BE2C (cell line): ENCODE results near the gene KIF23.

Source experiments
- DNase-seq: peaks from one replicate; pipeline ENCODE4 v3.0.0-alpha.2; 2020
- H3K27me3 ChIP-seq: fragments of 250-450 bp; sonication (Bioruptor Pico); 2 replicates; pipeline ENCODE4 v1.5.1; 2020; ENCODE audit warnings: mild to moderate bottlenecking
- H3K36me3 ChIP-seq: fragments of 250-450 bp; sonication (Bioruptor Pico); 2 replicates; pipeline ENCODE4 v1.5.1; 2020; ENCODE audit warnings: mild to moderate bottlenecking
- H3K4me1 ChIP-seq: fragments of 250-450 bp; sonication (Bioruptor Pico); 2 replicates; pipeline ENCODE4 v1.5.1; 2020
- H3K4me3 ChIP-seq: 2 replicates; pipeline ENCODE4 v1.5.1; 2011; ENCODE audit warnings: low read depth, low read length
- H3K9me3 ChIP-seq: fragments of 250-450 bp; sonication (Bioruptor Pico); 2 replicates; pipeline ENCODE4 v1.5.1; 2020
- CTCF ChIP-seq: IDR thresholded peaks from 2 replicates; pipeline ENCODE4 v1.5.1; 2012; ENCODE audit warnings: mild to moderate bottlenecking, low read depth, low read length

Gene KIF23

GRCh38 chr15:69480932-69481331 is 66.8 kb downstream of the KIF23 start:
- Histone ChIP-seq H3K36me3 (no peaks in the 10 kb centered on the region), H3K9me3 (no peaks in the 10 kb centered on the region), H3K4me1 (peaks cover 3% of the 10 kb centered on the region; the same call in 1 of the 2 replicates), H3K27me3 (no peaks in the 10 kb centered on the region), H3K4me3 (no peak overlapping the region)
- no peak for DNase-seq
- no peak for TF ChIP-seq CTCF

GRCh38 chr15:69482686-69483256 is 68.6 kb downstream of the KIF23 start:
- no peaks in the 10 kb centered on the region for H3K9me3 ChIP-seq
- peaks cover 3% of the 10 kb centered on the region; the same call in 1 of the 2 replicates for H3K4me1 ChIP-seq
- H3K36me3 ChIP-seq = no peaks in the 10 kb centered on the region
- DNase-seq = peak; percentile 60
- H3K27me3 ChIP-seq = no peaks in the 10 kb centered on the region
- TF ChIP-seq CTCF = no peak
- no peak overlapping the region for H3K4me3 ChIP-seq

- H3K4me3 ChIP-seq = no peak overlapping the region
- DNase-seq = no peak
- H3K9me3 ChIP-seq = no peaks in the 10 kb centered on the region
- no peaks in the 10 kb centered on the region for H3K36me3 ChIP-seq
- H3K4me1 ChIP-seq = peaks cover 3% of the 10 kb centered on the region; the same call in 1 of the 2 replicates
- TF ChIP-seq CTCF = no peak
- no peaks in the 10 kb centered on the region for H3K27me3 ChIP-seq
These were observed 70.7 kb downstream of the KIF23 start for GRCh38 chr15:69484837-69485236.

GRCh38 chr15:69486481-69487110 is 72.4 kb downstream of the KIF23 start:
- H3K4me3 ChIP-seq = no peak overlapping the region
- no peaks in the 10 kb centered on the region for H3K36me3 ChIP-seq
- peaks cover 3% of the 10 kb centered on the region; the same call in 1 of the 2 replicates for H3K4me1 ChIP-seq
- no peak for TF ChIP-seq CTCF
- H3K27me3 ChIP-seq = no peaks in the 10 kb centered on the region
- DNase-seq = no peak
- no peaks in the 10 kb centered on the region for H3K9me3 ChIP-seq

GRCh38 chr15:69489073-69489571 is 75.0 kb downstream of the KIF23 start:
- H3K27me3 ChIP-seq = no peaks in the 10 kb centered on the region
- TF ChIP-seq CTCF = no peak
- no peak overlapping the region for H3K4me3 ChIP-seq
- H3K4me1 ChIP-seq = no peaks in the 10 kb centered on the region
- no peaks in the 10 kb centered on the region for H3K9me3 ChIP-seq
- H3K36me3 ChIP-seq = no peaks in the 10 kb centered on the region
- DNase-seq = no peak

- no peak for DNase-seq
- Histone ChIP-seq H3K27me3 (no peaks in the 10 kb centered on the region), H3K9me3 (no peaks in the 10 kb centered on the region), H3K4me3 (no peak overlapping the region), H3K36me3 (no peaks in the 10 kb centered on the region), H3K4me1 (no peaks in the 10 kb centered on the region)
- TF ChIP-seq CTCF = no peak
These were observed 76.3 kb downstream of the KIF23 start for GRCh38 chr15:69490356-69491037.
